HepG2 (cell line): ENCODE measurements around the gene NT5C1B.

Experiments
- CTCF ChIP-seq: sonication (generic); formaldehyde crosslinking; IDR thresholded peaks from 2 replicates; pipeline ENCODE4 v1.5.0; 2020; ENCODE audit warnings: mild to moderate bottlenecking, missing genetic modification reagents, moderate library complexity
- EP300 ChIP-seq, 3 experiments: sonication (generic) in 1 of 3; formaldehyde crosslinking in 1 of 3; IDR thresholded peaks; 2 replicates each; pipeline versions ENCODE4 v1.5.1 to v1.6.1; 2011 to 2020; ENCODE audit warnings: low read depth in 2 of 3, low read length in 2 of 3, borderline replicate concordance in 1 of 3, improper control_type of control experiment in 1 of 3, mild to moderate bottlenecking in 1 of 3, missing genetic modification reagents in 1 of 3, moderate library complexity in 1 of 3
- FOSL1 ChIP-seq: sonication (generic); formaldehyde crosslinking; IDR thresholded peaks from 2 replicates; pipeline ENCODE4 v1.9.0; 2021; ENCODE audit warnings: missing genetic modification reagents, borderline replicate concordance
- HCFC1 ChIP-seq: fragments of 150-350 bp; IDR thresholded peaks from 2 replicates; pipeline ENCODE4 v1.6.1; 2014; ENCODE audit warnings: low read depth, low read length
- HNF4G ChIP-seq, 2 experiments: sonication (generic) in 1 of 2; formaldehyde crosslinking in 1 of 2; IDR thresholded peaks; 2 replicates each; pipeline versions ENCODE4 v1.4.0 to v1.6.1; 2011 to 2020; ENCODE audit warnings: borderline replicate concordance in 2 of 2, low read depth in 2 of 2, mild to moderate bottlenecking in 2 of 2, low read length in 1 of 2, missing genetic modification reagents in 1 of 2, moderate library complexity in 1 of 2
- HOXD1 ChIP-seq: sonication (generic); formaldehyde crosslinking; IDR thresholded peaks from 2 replicates; pipeline ENCODE4 v1.5.0; 2020; ENCODE audit warnings: missing genetic modification reagents
- KAT2B ChIP-seq: fragments of 150-350 bp; IDR thresholded peaks from 2 replicates; pipeline ENCODE4 v1.6.1; 2014; ENCODE audit warnings: low read depth, low read length, borderline replicate concordance
- MAX ChIP-seq: IDR thresholded peaks from 2 replicates; pipeline ENCODE4 v1.6.1; 2012; ENCODE audit warnings: inconsistent platforms
- POLR2A ChIP-seq, 2 experiments: IDR thresholded peaks; 2 replicates each; pipeline ENCODE4 v1.6.1; 2011; ENCODE audit warnings: low read depth in 2 of 2, low read length in 2 of 2, mild to moderate bottlenecking in 1 of 2, moderate library complexity in 1 of 2; ENCODE audit not compliant: insufficient read depth in 1 of 2
- RNF2 ChIP-seq: fragments of 450-650 bp; conservative IDR thresholded peaks from 2 replicates; pipeline ENCODE4 v1.6.1; 2016; ENCODE audit warnings: low read depth
- SMAD3 ChIP-seq: sonication (generic); formaldehyde crosslinking; IDR thresholded peaks from 2 replicates; pipeline ENCODE4 v1.4.0; 2020; ENCODE audit warnings: missing genetic modification reagents
- THAP8 ChIP-seq: sonication (generic); formaldehyde crosslinking; IDR thresholded peaks from 2 replicates; pipeline ENCODE4 v1.5.1; 2020; ENCODE audit warnings: missing genetic modification reagents, mild to moderate bottlenecking, borderline replicate concordance
- ZNF546 ChIP-seq: sonication (generic); formaldehyde crosslinking; conservative IDR thresholded peaks from 2 replicates; pipeline ENCODE4 v1.8.1; 2023; ENCODE audit warnings: mild to moderate bottlenecking, missing genetic modification reagents
- ZNF552 ChIP-seq: sonication (generic); formaldehyde crosslinking; IDR thresholded peaks from 2 replicates; pipeline ENCODE4 v1.9.0; 2022; ENCODE audit warnings: missing genetic modification reagents, mild to moderate bottlenecking, borderline replicate concordance

- TF ChIP-seq POLR2A (IDR thresholded peaks at IDR 0.05; ENCODE audit: insufficient read depth in 1 of 2, low read depth in 2 of 2, low read length in 2 of 2) (no peak), CTCF (CRISPR knock-in tag) (no peak), KAT2B (no peak), HCFC1 (no peak), MAX (no peak), ZNF552 (no peak), SMAD3 (CRISPR knock-in tag) (no peak), HOXD1 (CRISPR knock-in tag) (no peak), EP300 (IDR thresholded peaks at IDR 0.05; ENCODE audit: low read depth in 2 of 2, low read length in 2 of 2) (no peak), EP300 (CRISPR knock-in tag; IDR thresholded peaks at IDR 0.05; ENCODE audit: borderline replicate concordance) (no peak), RNF2 (no peak), ZNF546 (no peak), HNF4G (IDR thresholded peaks at IDR 0.05; ENCODE audit: borderline replicate concordance, low read depth, low read length) (no peak), HNF4G (CRISPR knock-in tag; IDR thresholded peaks at IDR 0.05; ENCODE audit: borderline replicate concordance, low read depth) (no peak), THAP8 (CRISPR knock-in tag) (no peak), FOSL1 (CRISPR knock-in tag) (no peak)
Observed at GRCh38 chr2:18611184-18611583, 21.8 kb upstream of the NT5C1B start.
